Activated naive CD8-positive, alpha-beta T cell treated with anti-CD3 and anti-CD28 coated beads, Interleukin-2, amount 10 ng/mL, durations not matched to agents 7 days and 5 days (primary cell): Measurements from ENCODE around the gene E2F3. TPM values are rescaled to one million over a fixed set of nuclear protein-coding genes. Genes with fewer than 3 reads are reported as not detected.
A peak's percentile ranks its signal among the peaks of the same experiment; 100 is the strongest.

Experiments
- ATAC-seq: fragments of 150-1000 bp; cut with Tn5 transposase; one replicate; pipeline ENCODE4 v1.10.0; 2021; ENCODE audit warnings: low read depth, moderate library complexity
- POLR2A ChIA-PET: fragments of 350-600 bp; sonication (Branson Sonifier 250); formaldehyde crosslinking; loops from one replicate; lab custom pipeline; 2021; ENCODE audit warnings: antibody characterized with exemption; lab: Charles Lee
- DNase-seq: peaks from one replicate; pipeline ENCODE4 v3.0.0; 2021
- H3K27ac Mint-ChIP-seq: one replicate; pipeline ENCODE4 v1.8.0; 2022; ENCODE audit warnings: mild to moderate bottlenecking, mixed read lengths
- H3K27me3 Mint-ChIP-seq: one replicate; pipeline ENCODE4 v1.8.0; 2022; ENCODE audit warnings: mild to moderate bottlenecking, moderate library complexity, mixed read lengths
- H3K36me3 Mint-ChIP-seq: one replicate; pipeline ENCODE4 v1.8.0; 2021; ENCODE audit warnings: mild to moderate bottlenecking, mixed read lengths
- H3K4me1 Mint-ChIP-seq: one replicate; pipeline ENCODE4 v1.8.0; 2021; ENCODE audit warnings: mixed read lengths
- H3K4me3 Mint-ChIP-seq: one replicate; pipeline ENCODE4 v1.8.0; 2022; ENCODE audit warnings: mild to moderate bottlenecking, moderate library complexity, mixed read lengths
- H3K9me3 Mint-ChIP-seq: one replicate; pipeline ENCODE4 v1.8.0; 2021; ENCODE audit warnings: mixed read lengths
- total RNA-seq, 2 experiments: library from RNA; stranded (reverse); gene quantifications; one replicate each; pipeline ENCODE4 v1.2.3, GENCODE V29; 2021

Gene E2F3
- total RNA-seq, 2 experiments from 2014 or later: 26.8 to 28.0 TPM

- POLR2A ChIA-PET: interaction anchor here (0.7 kb wide), 1 partner anchor 253 kb away, joined by 6 read pairs; no protein-coding TSS in a partner anchor
- Mint-ChIP-seq H3K4me3 (no peak overlapping the region), H3K36me3 (peaks cover 33% of the 10 kb centered on the region)
These were observed 139.7 kb downstream of the E2F3 start for GRCh38 chr6:20541382-20541781.

DNA sequence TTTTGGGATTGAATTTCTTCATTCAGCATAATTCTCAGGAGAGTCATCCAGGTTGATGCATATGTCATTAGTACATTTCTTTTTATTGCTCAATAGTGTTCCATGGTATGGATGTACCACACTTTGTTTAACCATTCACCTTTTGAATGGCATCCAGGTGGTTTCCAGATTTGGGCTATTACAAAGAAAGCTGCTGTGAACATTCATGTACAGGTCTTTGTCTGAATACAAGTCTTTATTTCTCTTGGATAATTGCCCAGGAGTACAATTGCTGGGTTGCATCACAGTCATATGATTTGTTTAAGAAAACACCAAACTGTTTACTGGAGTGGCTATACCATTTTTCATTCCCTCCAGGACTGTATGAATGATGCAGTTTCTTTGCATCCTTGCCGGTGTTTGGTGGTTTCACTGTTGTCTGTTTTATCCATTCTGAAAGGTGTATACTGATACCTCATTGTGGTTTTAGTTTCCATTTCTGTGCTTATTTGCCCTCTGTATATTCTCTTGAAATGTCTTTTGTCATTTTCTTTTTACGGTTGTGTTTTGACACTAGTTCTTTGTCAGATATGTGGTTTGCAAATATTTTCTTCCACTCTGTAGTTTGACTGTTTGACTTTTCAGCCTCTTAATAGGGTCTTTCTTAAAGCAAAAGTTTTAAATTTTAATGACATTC lies 141.4 kb downstream of the E2F3 start:
- POLR2A ChIA-PET: no interaction called here
- no peaks in the 10 kb centered on the region for H3K27me3 Mint-ChIP-seq
- H3K36me3 Mint-ChIP-seq: peaks cover 38% of the 10 kb centered on the region
- DNase-seq (no peak), ATAC-seq (peak; percentile 91)
- peak overlapping the region; percentile 68 for H3K27ac Mint-ChIP-seq
- peak overlapping the region; percentile 9 for H3K4me3 Mint-ChIP-seq
- H3K9me3 Mint-ChIP-seq: no peaks in the 10 kb centered on the region
- peaks cover 43% of the 10 kb centered on the region for H3K4me1 Mint-ChIP-seq

More at GRCh38 chr6:20541382-20541781, 139.7 kb downstream of the E2F3 start:
- H3K27ac Mint-ChIP-seq: no peak overlapping the region
- no peak for ATAC-seq
- H3K27me3 Mint-ChIP-seq: no peaks in the 10 kb centered on the region
- H3K4me1 Mint-ChIP-seq: peaks cover 47% of the 10 kb centered on the region
- DNase-seq: no peak
- no peaks in the 10 kb centered on the region for H3K9me3 Mint-ChIP-seq

Other genes with a start within 250 kb of the E2F3 start
- gene MBOAT1, start 189.4 kb upstream of the E2F3 start, total RNA-seq: 10 to 100 TPM; 14.1 to 14.8 TPM
- 10 to 100 TPM; 22.7 to 24.4 TPM for gene CDKAL1, start 132.6 kb downstream of the E2F3 start, total RNA-seq